GM21515 (cell line): ENCODE data around the gene PCDHGA4.
A peak's percentile ranks its signal among the peaks of the same experiment; 100 is the strongest.
"Not testable (repeated sequence)": the region's sequence is repeated elsewhere in the genome, so short reads cannot be mapped to it uniquely, and the experiment has no call there.

Experiments
- ATAC-seq: cut with Tn5 transposase; IDR thresholded peaks from one replicate; pipeline ENCODE4 v1.9.1; 2021; ENCODE audit not compliant: unreplicated experiment

Gene PCDHGA4

DNA sequence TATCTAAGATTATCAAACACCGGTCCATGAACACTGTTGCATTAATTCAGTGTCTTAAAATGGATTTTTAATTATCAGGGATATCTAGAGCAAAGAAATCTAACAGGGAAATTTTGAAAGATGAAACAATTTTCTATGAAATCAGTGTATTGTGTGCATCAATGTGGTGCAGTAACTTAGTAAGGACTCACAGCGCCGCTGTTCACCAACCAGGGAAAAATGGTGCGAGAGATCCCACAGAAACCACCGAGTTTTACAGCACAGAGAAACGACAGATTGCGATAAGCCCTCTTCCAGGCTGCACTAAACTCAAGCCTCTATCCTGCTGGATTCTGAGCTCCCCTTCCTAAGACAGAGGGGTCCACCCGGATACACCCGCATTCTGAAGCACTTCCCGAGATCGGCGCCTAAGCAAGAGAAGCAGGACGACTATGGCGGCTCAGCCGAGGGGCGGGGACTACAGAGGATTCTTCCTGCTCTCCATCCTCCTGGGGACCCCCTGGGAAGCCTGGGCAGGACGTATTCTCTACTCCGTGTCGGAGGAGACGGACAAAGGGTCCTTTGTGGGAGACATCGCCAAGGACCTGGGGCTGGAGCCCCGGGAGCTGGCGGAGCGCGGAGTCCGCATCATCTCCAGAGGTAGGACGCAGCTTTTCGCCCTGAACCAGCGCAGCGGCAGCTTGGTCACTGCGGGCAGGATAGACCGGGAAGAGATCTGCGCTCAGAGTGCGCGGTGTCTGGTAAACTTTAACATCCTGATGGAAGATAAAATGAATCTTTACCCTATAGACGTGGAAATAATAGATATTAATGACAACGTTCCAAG lies 27.9 kb downstream of the PCDHGA4 start, which contains the start of gene PCDHGA7:
TSS of gene PCDHGA7 (plus strand) at position 274 of the 826 bp plus-strand sequence. CDS start at position 432, 158 bp downstream.
- no peak for ATAC-seq

DNA sequence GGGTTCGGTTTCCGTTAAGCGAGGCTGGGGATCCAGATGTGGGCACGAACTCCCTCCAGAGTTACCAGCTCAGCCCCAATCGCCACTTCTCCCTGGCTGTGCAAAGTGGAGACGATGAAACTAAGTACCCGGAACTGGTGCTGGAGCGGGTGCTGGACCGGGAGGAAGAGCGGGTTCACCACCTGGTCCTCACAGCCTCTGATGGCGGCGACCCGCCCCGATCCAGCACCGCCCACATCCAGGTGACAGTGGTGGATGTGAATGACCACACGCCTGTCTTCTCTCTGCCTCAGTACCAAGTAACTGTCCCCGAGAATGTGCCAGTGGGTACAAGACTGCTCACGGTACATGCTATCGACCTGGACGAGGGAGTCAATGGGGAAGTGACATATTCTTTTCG lies 28.5 kb downstream of the PCDHGA4 start:
- no peak for ATAC-seq

DNA sequence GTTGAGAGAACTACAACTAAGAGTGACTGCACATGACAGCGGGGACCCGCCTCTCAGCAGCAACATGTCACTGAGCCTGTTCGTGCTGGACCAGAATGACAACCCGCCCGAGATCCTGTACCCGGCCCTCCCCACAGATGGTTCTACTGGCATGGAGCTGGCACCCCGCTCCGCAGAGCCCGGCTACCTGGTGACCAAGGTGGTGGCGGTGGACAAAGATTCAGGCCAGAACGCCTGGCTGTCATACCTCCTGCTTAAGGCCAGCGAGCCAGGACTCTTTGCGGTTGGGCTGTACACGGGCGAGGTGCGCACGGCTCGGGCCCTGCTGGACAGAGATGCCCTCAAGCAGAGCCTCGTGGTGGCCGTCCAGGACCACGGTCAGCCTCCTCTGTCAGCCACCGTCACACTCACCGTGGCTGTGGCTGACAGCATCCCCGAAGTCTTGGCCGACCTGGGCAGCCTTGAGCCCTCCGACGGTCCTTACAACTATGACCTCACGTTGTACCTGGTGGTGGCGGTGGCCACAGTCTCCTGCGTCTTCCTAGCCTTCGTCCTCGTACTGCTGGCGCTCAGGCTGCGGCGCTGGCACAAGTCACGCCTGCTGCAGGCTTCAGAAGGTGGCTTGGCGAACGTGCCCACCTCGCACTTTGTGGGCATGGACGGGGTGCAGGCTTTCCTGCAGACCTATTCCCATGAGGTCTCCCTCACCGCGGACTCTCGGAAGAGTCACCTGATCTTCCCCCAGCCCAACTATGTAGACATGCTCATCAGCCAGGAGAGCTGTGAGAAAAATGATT lies 29.8 kb downstream of the PCDHGA4 start:
- no peak for ATAC-seq

DNA sequence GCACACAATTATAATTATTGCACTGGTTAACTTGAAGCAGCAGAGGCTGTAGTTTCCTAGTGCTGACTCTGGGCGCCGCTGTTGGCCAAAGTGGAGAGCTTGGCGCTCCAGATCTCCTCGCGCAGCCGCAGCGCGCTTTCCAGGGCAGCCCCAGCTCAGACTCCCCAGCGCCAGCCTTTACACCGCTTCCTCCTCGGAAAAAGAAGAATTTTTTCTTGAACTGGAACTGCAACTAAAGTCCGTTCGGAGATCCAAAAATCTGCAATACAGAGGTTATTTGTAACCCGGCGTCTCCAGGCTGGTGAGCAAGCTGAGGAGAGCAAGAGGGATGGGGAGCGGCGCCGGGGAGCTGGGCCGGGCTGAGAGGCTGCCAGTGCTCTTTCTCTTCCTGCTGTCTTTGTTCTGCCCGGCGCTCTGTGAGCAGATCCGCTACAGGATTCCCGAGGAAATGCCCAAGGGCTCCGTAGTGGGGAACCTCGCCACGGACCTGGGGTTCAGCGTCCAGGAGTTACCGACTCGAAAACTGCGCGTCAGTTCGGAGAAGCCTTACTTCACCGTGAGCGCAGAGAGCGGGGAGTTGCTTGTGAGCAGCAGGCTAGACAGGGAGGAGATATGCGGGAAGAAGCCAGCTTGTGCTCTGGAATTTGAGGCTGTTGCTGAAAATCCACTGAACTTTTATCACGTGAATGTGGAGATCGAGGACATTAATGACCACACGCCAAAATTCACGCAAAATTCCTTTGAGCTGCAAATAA lies 32.9 kb downstream of the PCDHGA4 start, which contains the start of gene PCDHGB4:
TSS of gene PCDHGB4 (plus strand) at position 142 of the 755 bp plus-strand sequence. CDS start at position 329, 187 bp downstream.
- ATAC-seq = peak; percentile 78

DNA sequence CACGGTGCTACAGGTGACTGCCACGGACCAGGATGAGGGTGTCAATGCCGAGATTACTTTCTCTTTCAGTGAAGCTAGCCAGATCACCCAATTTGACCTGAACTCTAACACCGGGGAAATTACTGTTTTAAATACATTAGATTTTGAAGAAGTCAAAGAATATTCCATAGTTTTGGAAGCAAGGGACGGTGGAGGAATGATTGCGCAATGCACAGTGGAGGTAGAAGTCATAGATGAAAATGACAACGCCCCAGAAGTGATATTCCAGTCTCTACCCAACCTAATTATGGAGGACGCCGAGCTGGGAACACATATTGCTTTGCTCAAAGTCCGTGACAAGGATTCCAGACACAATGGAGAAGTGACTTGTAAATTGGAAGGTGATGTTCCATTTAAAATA lies 33.8 kb downstream of the PCDHGA4 start:
- no peak for ATAC-seq

DNA sequence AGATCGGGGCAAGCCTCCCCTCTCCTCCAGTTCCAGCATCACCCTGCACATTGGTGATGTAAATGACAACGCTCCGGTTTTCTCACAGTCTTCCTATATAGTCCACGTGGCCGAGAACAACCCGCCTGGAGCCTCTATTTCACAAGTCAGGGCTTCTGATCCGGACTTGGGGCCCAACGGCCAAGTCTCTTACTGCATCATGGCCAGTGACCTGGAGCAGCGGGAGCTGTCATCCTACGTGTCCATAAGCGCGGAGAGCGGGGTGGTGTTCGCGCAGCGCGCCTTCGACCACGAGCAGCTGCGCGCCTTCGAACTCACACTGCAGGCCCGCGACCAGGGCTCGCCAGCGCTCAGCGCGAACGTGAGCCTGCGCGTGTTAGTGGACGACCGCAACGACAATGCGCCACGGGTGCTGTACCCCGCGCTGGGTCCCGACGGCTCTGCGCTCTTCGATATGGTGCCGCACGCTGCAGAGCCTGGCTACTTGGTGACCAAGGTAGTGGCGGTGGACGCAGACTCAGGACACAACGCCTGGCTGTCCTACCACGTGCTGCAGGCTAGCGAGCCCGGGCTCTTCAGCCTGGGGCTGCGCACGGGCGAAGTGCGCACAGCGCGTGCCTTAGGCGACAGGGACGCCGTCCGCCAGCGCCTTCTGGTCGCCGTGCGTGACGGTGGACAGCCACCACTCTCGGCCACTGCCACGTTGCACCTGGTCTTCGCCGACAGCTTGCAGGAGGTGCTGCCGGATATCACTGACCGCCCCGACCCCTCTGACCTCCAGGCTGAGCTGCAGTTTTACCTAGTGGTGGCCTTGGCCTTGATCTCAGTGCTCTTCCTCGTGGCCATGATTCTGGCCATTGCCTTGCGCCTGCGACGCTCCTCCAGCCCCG lies 34.6 kb downstream of the PCDHGA4 start:
- ATAC-seq = no peak

DNA sequence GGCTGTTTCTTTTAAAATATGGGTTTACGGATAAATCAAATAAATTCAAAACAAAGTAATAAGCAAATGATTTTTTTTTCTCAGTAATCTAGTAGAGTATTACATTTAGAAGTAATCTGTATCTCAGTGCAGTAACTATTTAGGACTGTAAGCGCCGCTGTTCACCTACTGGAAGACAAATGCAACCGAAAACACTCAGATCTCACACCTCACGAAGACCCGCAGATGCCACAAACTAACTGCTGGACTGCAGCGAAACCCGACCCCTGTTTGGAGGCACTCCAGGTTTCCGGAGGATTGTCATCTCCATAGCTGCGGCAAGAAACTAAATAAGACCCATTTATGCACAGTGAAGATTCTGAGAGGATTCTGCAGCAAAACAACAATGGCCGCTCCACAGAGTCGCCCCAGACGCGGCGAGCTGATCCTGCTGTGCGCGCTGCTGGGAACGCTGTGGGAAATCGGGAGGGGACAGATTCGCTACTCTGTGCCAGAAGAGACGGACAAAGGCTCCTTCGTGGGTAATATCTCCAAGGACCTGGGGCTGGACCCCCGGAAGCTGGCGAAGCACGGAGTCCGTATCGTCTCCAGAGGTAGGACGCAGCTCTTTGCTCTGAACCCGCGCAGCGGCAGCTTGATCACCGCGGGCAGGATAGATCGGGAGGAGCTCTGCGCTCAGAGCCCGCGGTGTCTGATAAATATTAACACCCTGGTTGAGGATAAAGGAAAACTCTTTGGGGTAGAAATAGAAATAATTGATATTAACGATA lies 37.8 kb downstream of the PCDHGA4 start, which contains the start of gene PCDHGA8:
TSS of gene PCDHGA8 (plus strand) at position 205 of the 770 bp plus-strand sequence. CDS start at position 386, 181 bp downstream.
- no peak for ATAC-seq

DNA sequence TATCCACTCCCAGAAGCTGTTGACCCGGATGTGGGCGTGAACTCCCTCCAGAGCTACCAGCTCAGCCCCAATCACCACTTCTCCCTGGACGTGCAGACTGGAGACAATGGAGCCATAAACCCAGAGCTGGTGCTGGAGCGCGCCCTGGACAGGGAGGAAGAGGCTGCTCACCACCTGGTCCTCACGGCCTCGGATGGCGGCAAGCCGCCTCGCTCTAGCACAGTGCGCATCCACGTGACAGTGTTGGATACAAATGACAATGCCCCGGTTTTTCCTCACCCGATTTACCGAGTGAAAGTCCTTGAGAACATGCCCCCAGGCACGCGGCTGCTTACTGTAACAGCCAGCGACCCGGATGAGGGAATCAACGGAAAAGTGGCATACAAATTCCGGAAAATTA lies 38.4 kb downstream of the PCDHGA4 start:
- no peak for ATAC-seq

DNA sequence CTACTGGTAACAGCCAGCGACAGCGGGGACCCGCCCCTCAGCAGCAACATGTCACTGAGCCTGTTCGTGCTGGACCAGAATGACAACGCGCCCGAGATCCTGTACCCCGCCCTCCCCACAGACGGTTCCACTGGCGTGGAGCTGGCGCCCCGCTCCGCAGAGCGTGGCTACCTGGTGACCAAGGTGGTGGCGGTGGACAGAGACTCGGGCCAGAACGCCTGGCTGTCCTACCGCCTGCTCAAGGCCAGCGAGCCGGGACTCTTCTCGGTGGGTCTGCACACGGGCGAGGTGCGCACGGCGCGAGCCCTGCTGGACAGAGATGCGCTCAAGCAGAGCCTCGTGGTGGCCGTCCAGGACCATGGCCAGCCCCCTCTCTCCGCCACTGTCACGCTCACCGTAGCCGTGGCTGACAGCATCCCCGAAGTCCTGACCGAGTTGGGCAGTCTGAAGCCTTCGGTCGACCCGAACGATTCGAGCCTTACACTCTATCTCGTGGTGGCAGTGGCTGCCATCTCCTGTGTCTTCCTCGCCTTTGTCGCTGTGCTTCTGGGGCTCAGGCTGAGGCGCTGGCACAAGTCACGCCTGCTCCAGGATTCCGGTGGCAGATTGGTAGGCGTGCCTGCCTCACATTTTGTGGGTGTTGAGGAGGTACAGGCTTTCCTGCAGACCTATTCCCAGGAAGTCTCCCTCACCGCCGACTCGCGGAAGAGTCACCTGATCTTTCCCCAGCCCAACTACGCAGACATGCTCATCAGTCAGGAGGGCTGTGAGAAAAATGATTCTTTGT lies 39.8 kb downstream of the PCDHGA4 start:
- ATAC-seq = not testable (repeated sequence)

DNA sequence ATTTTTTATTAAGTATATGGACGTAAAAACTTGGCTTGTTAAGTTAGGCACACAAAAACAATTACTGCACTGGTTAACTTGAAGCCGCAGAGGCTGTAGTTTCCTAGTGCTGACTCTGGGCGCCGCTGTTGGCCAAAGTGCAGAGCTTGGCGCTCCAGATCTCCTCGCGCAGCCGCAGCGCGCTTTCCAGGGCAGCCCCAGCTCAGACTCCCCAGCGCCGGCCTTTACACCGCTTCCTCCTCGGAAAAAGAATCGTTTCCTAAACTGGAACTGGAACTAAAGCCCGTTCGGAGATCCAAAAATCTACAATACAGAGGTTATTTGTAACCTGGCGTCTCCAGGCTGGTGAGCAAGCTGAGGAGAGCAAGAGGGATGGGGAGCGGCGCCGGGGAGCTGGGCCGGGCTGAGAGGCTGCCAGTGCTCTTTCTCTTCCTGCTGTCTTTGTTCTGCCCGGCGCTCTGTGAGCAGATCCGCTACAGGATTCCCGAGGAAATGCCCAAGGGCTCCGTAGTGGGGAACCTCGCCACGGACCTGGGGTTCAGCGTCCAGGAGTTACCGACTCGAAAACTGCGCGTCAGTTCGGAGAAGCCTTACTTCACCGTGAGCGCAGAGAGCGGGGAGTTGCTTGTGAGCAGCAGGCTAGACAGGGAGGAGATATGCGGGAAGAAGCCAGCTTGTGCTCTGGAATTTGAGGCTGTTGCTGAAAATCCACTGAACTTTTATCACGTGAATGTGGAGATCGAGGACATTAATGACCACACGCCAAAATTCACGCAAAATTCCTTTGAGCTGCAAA lies 43.1 kb downstream of the PCDHGA4 start, which contains the start of gene PCDHGB5:
TSS of gene PCDHGB5 (plus strand) at position 192 of the 796 bp plus-strand sequence. CDS start at position 373, 181 bp downstream.
- ATAC-seq = peak; percentile 73

DNA sequence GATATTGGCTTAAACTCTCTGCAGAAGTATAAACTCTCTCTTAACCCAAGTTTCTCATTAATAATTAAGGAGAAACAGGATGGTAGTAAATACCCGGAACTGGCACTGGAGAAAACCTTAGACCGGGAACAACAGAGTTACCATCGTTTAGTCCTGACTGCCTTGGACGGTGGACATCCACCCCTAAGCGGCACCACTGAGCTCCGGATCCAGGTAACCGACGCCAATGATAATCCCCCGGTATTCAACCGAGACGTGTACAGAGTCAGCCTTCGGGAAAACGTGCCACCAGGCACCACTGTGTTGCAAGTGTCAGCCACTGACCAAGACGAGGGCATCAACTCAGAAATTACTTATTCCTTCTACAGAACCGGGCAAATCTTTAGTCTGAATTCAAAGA lies 43.8 kb downstream of the PCDHGA4 start:
- no peak for ATAC-seq

DNA sequence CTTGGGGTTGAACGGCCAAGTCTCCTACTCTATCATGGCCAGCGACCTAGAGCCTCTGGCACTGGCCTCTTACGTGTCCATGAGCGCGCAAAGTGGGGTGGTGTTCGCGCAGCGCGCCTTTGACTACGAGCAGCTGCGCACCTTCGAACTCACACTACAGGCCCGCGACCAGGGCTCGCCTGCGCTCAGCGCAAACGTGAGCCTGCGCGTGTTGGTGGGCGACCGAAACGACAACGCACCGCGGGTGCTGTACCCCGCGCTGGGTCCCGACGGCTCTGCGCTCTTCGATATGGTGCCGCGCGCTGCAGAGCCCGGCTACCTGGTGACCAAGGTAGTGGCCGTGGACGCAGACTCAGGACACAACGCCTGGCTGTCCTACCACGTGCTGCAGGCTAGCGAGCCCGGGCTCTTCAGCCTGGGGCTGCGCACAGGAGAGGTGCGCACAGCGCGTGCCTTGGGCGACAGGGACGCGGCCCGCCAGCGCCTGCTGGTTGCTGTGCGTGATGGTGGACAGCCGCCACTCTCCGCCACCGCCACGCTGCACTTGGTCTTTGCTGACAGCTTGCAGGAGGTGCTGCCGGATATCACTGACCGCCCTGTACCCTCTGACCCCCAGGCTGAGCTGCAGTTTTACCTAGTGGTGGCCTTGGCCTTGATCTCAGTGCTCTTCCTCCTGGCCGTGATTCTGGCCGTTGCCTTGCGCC lies 44.9 kb downstream of the PCDHGA4 start:
- no peak for ATAC-seq

DNA sequence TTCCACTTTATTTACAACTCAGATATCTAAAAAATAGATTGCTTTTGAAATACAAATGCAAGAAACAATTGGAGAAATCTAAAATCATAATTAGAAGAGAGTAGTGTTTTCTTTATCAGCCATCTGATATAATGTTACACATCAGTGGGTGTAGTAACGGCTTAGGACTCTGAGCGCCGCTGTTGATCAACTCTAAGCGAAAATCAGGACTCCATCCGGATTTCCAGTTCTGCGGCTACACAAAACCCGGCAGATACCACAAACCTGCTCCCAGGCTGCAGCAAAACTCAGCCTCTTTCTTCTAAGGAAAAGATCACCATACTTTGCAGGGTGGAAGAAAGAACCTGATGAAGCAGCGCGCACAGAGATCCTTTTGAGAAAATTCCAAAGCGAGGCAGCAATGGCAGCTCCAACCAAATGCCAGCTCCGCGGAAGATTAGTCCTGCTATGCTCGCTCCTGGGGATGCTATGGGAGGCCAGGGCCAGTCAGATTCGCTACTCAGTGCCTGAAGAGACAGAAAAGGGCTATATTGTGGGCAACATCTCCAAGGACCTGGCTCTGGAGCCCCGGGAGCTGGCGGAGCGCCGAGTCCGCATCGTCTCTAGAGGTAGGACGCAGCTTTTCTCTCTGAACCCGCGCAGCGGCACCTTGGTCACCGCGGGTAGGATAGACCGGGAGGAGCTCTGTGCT lies 47.9 kb downstream of the PCDHGA4 start, which contains the start of gene PCDHGA9:
TSS of gene PCDHGA9 (plus strand) at position 226 of the 691 bp plus-strand sequence. CDS start at position 401, 175 bp downstream.
- no peak for ATAC-seq

DNA sequence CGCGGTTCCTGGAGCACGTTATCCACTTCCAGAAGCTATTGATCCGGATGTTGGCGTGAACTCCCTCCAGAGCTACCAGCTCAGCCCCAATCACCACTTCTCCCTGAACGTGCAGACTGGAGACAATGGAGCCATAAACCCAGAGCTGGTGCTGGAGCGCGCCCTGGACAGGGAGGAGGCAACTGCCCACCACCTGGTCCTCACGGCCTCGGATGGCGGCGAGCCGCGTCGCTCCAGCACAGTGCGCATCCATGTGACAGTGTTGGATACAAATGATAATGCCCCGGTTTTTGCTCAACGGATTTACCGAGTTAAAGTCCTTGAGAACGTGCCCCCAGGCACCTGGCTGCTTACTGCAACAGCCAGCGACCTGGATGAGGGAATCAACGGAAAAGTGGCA lies 48.6 kb downstream of the PCDHGA4 start:
- no peak for ATAC-seq
